Trophoblast cell (in vitro differentiated cells and primary cell): Measurements from ENCODE around the gene MSANTD2.

ENCODE experiments used
- DNase-seq, 2 donors: peaks; one replicate each; pipeline ENCODE4 v3.0.0-alpha.2; 2016
- H2AFZ ChIP-seq: 2 replicates; pipeline ENCODE4 v1.6.1; 2013; ENCODE audit warnings: low read length, moderate library complexity, mild to moderate bottlenecking; ENCODE audit not compliant: insufficient read depth, poor library complexity
- H2AK5ac ChIP-seq: 2 replicates; pipeline ENCODE4 v1.6.1; 2013; ENCODE audit warnings: mild to moderate bottlenecking, low read length
- H2BK120ac ChIP-seq: 2 replicates; pipeline ENCODE4 v1.6.1; 2013; ENCODE audit warnings: low read length, mild to moderate bottlenecking, moderate library complexity; ENCODE audit not compliant: insufficient read depth, poor library complexity
- H2BK12ac ChIP-seq: 2 replicates; pipeline ENCODE4 v1.6.1; 2013; ENCODE audit warnings: mild to moderate bottlenecking, low read length, moderate library complexity
- H2BK5ac ChIP-seq: 2 replicates; pipeline ENCODE4 v1.6.1; 2013; ENCODE audit warnings: low read length, low read depth, moderate library complexity, mild to moderate bottlenecking; ENCODE audit not compliant: poor library complexity
- H3K14ac ChIP-seq: 2 replicates; pipeline ENCODE4 v1.6.1; 2013; ENCODE audit warnings: mild to moderate bottlenecking, low read length
- H3K18ac ChIP-seq: 2 replicates; pipeline ENCODE4 v1.6.1; 2013; ENCODE audit warnings: mild to moderate bottlenecking, low read length
- H3K23ac ChIP-seq: 2 replicates; pipeline ENCODE4 v1.6.1; 2013; ENCODE audit warnings: low read length
- H3K27ac ChIP-seq: 2 replicates; pipeline ENCODE4 v1.5.1; 2013; ENCODE audit warnings: low read depth, mild to moderate bottlenecking, inconsistent platforms, low read length, moderate library complexity
- H3K27me3 ChIP-seq: 2 replicates; pipeline ENCODE4 v1.6.1; 2013; ENCODE audit warnings: inconsistent platforms, mild to moderate bottlenecking, low read length, moderate library complexity; ENCODE audit not compliant: insufficient read depth
- H3K36me3 ChIP-seq, 2 experiments: 1 replicate in 1 of 2; 2 replicates in 1 of 2; pipeline ENCODE4 v1.6.1; 2013; ENCODE audit warnings: low read length in 2 of 2, mild to moderate bottlenecking in 2 of 2, moderate library complexity in 1 of 2; ENCODE audit not compliant: insufficient read depth in 2 of 2, control insufficient read depth in 1 of 2
- H3K4ac ChIP-seq: 2 replicates; pipeline ENCODE4 v1.6.1; 2013; ENCODE audit warnings: low read depth, mild to moderate bottlenecking, low read length, moderate library complexity
- H3K4me1 ChIP-seq, 2 experiments: 1 replicate in 1 of 2; 2 replicates in 1 of 2; pipeline ENCODE4 v1.6.1; 2013; ENCODE audit warnings: low read length in 2 of 2, mild to moderate bottlenecking in 2 of 2, moderate library complexity in 1 of 2; ENCODE audit not compliant: insufficient read depth in 2 of 2, control insufficient read depth in 1 of 2
- H3K4me2 ChIP-seq: 2 replicates; pipeline ENCODE4 v1.6.1; 2013; ENCODE audit warnings: inconsistent platforms, mild to moderate bottlenecking, low read length, moderate library complexity
- H3K4me3 ChIP-seq: 2 replicates; pipeline ENCODE4 v1.5.1; 2013; ENCODE audit warnings: mild to moderate bottlenecking, low read depth, low read length, inconsistent platforms
- H3K79me1 ChIP-seq: one replicate; pipeline ENCODE4 v1.6.1; 2013; ENCODE audit warnings: low read length
- H3K79me2 ChIP-seq: 2 replicates; pipeline ENCODE4 v1.6.1; 2013; ENCODE audit warnings: low read length, mild to moderate bottlenecking; ENCODE audit not compliant: control insufficient read depth, insufficient read depth, poor library complexity
- H3K9ac ChIP-seq: 2 replicates; pipeline ENCODE4 v1.6.1; 2013; ENCODE audit warnings: mild to moderate bottlenecking, low read length
- H3K9me3 ChIP-seq: 2 replicates; pipeline ENCODE4 v1.6.1; 2013; ENCODE audit warnings: low read depth, mild to moderate bottlenecking, control low read depth, inconsistent platforms, low read length; ENCODE audit not compliant: insufficient read depth
- H4K12ac ChIP-seq: 2 replicates; pipeline ENCODE4 v1.6.1; 2013; ENCODE audit warnings: low read depth, mild to moderate bottlenecking, low read length, moderate library complexity
- H4K8ac ChIP-seq: 2 replicates; pipeline ENCODE4 v1.6.1; 2013; ENCODE audit warnings: low read depth, mild to moderate bottlenecking, low read length, moderate library complexity
- H4K91ac ChIP-seq: one replicate; pipeline ENCODE4 v1.6.1; 2013; ENCODE audit warnings: low read depth, mild to moderate bottlenecking, low read length, moderate library complexity
- WGBS: extraction: QIAGEN DNeasy Blood & Tissue Kit; methylation state at CpG from one replicate; pipeline ENCODE4 v1.1.7; 2013; ENCODE audit warnings: missing lambda C conversion rate; ENCODE audit not compliant: insufficient read length, insufficient coverage; ENCODE audit errors: extremely low coverage; 5-methylcytosine and 5-hydroxymethylcytosine counted together

The MSANTD2 gene

GRCh38 chr11:124796312-124796711 is 3.9 kb downstream of the MSANTD2 start:
- no peak overlapping the region for H3K9ac ChIP-seq
- no peak overlapping the region for H3K14ac ChIP-seq
- H3K27ac ChIP-seq = no peak overlapping the region
- WGBS = no CpG with 5 or more reads among the region's 3 CpGs
- H2BK12ac ChIP-seq = no peak overlapping the region
- H2BK120ac ChIP-seq = no peak overlapping the region
- H3K4me3 ChIP-seq = no peak overlapping the region
- H2AFZ ChIP-seq = no peak overlapping the region
- no peak overlapping the region for H4K12ac ChIP-seq
- H4K8ac ChIP-seq = no peak overlapping the region
- H3K79me1 ChIP-seq = peaks cover 17% of the 10 kb centered on the region
- no peaks in the 10 kb centered on the region for H3K9me3 ChIP-seq
- peak overlapping the region; percentile 79 for H3K4ac ChIP-seq
- H3K18ac ChIP-seq = no peak overlapping the region
- H2BK5ac ChIP-seq = no peak overlapping the region
- H3K4me2 ChIP-seq = no peak overlapping the region
- no peak overlapping the region for H4K91ac ChIP-seq
- no peak for DNase-seq
- H2AK5ac ChIP-seq = no peak overlapping the region
- peaks cover 0 to 2% of the 10 kb centered on the region in 2 experiments for H3K4me1 ChIP-seq
- H3K27me3 ChIP-seq = no peaks in the 10 kb centered on the region
- peaks cover 0 to 2% of the 10 kb centered on the region in 2 experiments for H3K36me3 ChIP-seq
- no peak overlapping the region for H3K23ac ChIP-seq
- peaks cover 16% of the 10 kb centered on the region for H3K79me2 ChIP-seq

GRCh38 chr11:124793466-124794278 is 6.5 kb downstream of the MSANTD2 start:
- Histone ChIP-seq H3K18ac (no peak overlapping the region), H3K9ac (no peak overlapping the region), H3K23ac (no peak overlapping the region), H3K9me3 (no peaks in the 10 kb centered on the region), H3K4me1 (no peaks in the 10 kb centered on the region), H3K79me1 (no peaks in the 10 kb centered on the region), H4K12ac (no peak overlapping the region), H3K27ac (no peak overlapping the region), H3K79me2 (peaks cover 2% of the 10 kb centered on the region), H2BK12ac (no peak overlapping the region), H3K4me3 (no peak overlapping the region), H2AFZ (no peak overlapping the region), H3K27me3 (no peaks in the 10 kb centered on the region), H4K91ac (no peak overlapping the region), H3K4me2 (no peak overlapping the region), H3K14ac (no peak overlapping the region), H3K4ac (no peak overlapping the region), H3K36me3 (peaks cover 0 to 2% of the 10 kb centered on the region in 2 experiments), H4K8ac (no peak overlapping the region), H2BK5ac (no peak overlapping the region), H2AK5ac (no peak overlapping the region), H2BK120ac (no peak overlapping the region)
- peak; percentile 51 to 91 for DNase-seq
- no CpG with 5 or more reads among the region's 2 CpGs for whole genome bisulfite sequencing

- no peak for DNase-seq
- H3K14ac ChIP-seq = no peak overlapping the region
- H3K27ac ChIP-seq = no peak overlapping the region
- no peak overlapping the region for H3K23ac ChIP-seq
- H3K9ac ChIP-seq = no peak overlapping the region
- H3K9me3 ChIP-seq = no peaks in the 10 kb centered on the region
- no peak overlapping the region for H2AK5ac ChIP-seq
- no peak overlapping the region for H3K18ac ChIP-seq
- H4K91ac ChIP-seq = no peak overlapping the region
- H3K27me3 ChIP-seq = no peaks in the 10 kb centered on the region
- no peak overlapping the region for H2BK120ac ChIP-seq
- no peak overlapping the region for H3K4ac ChIP-seq
- H3K4me1 ChIP-seq = no peaks in the 10 kb centered on the region
- no peak overlapping the region for H4K8ac ChIP-seq
- peaks cover 0 to 2% of the 10 kb centered on the region in 2 experiments for H3K36me3 ChIP-seq
- no peak overlapping the region for H4K12ac ChIP-seq
- H2AFZ ChIP-seq = no peak overlapping the region
- H3K79me2 ChIP-seq = no peaks in the 10 kb centered on the region
- H3K4me2 ChIP-seq = no peak overlapping the region
- H2BK12ac ChIP-seq = no peak overlapping the region
- no peak overlapping the region for H2BK5ac ChIP-seq
- no CpG with 5 or more reads among the region's 4 CpGs for WGBS
- H3K79me1 ChIP-seq = no peaks in the 10 kb centered on the region
- no peak overlapping the region for H3K4me3 ChIP-seq
These were observed 8.4 kb downstream of the MSANTD2 start for GRCh38 chr11:124791626-124792341.

- Histone ChIP-seq H3K27ac (no peak overlapping the region), H3K79me1 (no peaks in the 10 kb centered on the region), H2BK120ac (no peak overlapping the region), H4K8ac (no peak overlapping the region), H3K18ac (no peak overlapping the region), H3K79me2 (no peaks in the 10 kb centered on the region), H3K36me3 (no peaks in the 10 kb centered on the region), H4K12ac (no peak overlapping the region), H3K14ac (no peak overlapping the region), H3K9me3 (no peaks in the 10 kb centered on the region), H3K4me1 (peaks cover 3 to 4% of the 10 kb centered on the region in 2 experiments), H2BK5ac (no peak overlapping the region), H4K91ac (no peak overlapping the region), H3K4ac (no peak overlapping the region), H3K4me2 (no peak overlapping the region), H2BK12ac (no peak overlapping the region), H2AK5ac (no peak overlapping the region), H3K23ac (no peak overlapping the region), H3K27me3 (no peaks in the 10 kb centered on the region), H3K9ac (no peak overlapping the region), H2AFZ (no peak overlapping the region), H3K4me3 (no peak overlapping the region)
- DNase-seq = no peak
These were observed 11.7 kb downstream of the MSANTD2 start for GRCh38 chr11:124788521-124788920.
